Fibroblast of the conjunctiva (primary cell): ENCODE data around the gene HLA-A.

Experiments used
- DNase-seq: peaks from one replicate; pipeline ENCODE4 v3.0.0-alpha.2; 2010; ENCODE audit warnings: low read depth

The HLA-A gene

GRCh38 chr6:29935273-29935955 lies 6.9 kb upstream of the HLA-A start:
- DNase-seq, result no peak

GRCh38 chr6:29938746-29939508 lies 3.4 kb upstream of the HLA-A start:
- no peak for DNase-seq

- no peak for DNase-seq
Measured at GRCh38 chr6:29941016-29941415, 1.3 kb upstream of the HLA-A start.

GRCh38 chr6:29941471-29941870 lies 861 bp upstream of the HLA-A start:
- no peak for DNase-seq

GRCh38 chr6:29941916-29942274 lies 437 bp upstream of the HLA-A start:
- no peak for DNase-seq

- no peak for DNase-seq
Measured at GRCh38 chr6:29943053-29943966, 978 bp downstream of the HLA-A start.

- DNase-seq, result no peak
Measured at GRCh38 chr6:29945281-29945820, 3.0 kb downstream of the HLA-A start.

- DNase-seq, result no peak
Measured at GRCh38 chr6:29946223-29947076, 4.1 kb downstream of the HLA-A start.

- no peak for DNase-seq
Measured at GRCh38 chr6:29947077-29947980, 5.0 kb downstream of the HLA-A start.

GRCh38 chr6:29948277-29948676 lies 5.9 kb downstream of the HLA-A start:
- no peak for DNase-seq

GRCh38 chr6:29949934-29950333 lies 7.6 kb downstream of the HLA-A start:
- DNase-seq, result no peak

- DNase-seq, result no peak
Measured at GRCh38 chr6:29951882-29952281, 9.6 kb downstream of the HLA-A start.

GRCh38 chr6:29953001-29953441 lies 10.7 kb downstream of the HLA-A start:
- DNase-seq, result no peak

GRCh38 chr6:29953686-29954085 lies 11.4 kb downstream of the HLA-A start:
- no peak for DNase-seq

- DNase-seq, result no peak
Measured at GRCh38 chr6:29954272-29954671, 11.9 kb downstream of the HLA-A start.

- no peak for DNase-seq
Measured at GRCh38 chr6:29955783-29956182, 13.5 kb downstream of the HLA-A start.

- DNase-seq, result no peak
Measured at GRCh38 chr6:29956518-29956917, 14.2 kb downstream of the HLA-A start.

GRCh38 chr6:29958046-29958445 lies 15.7 kb downstream of the HLA-A start:
- DNase-seq, result no peak

GRCh38 chr6:29958921-29959320 lies 16.6 kb downstream of the HLA-A start:
- DNase-seq, result no peak

- DNase-seq, result no peak
Measured at GRCh38 chr6:29959467-29959866, 17.1 kb downstream of the HLA-A start.
